ENCODE data around the gene NPIPA2.
"Not testable (repeated sequence)": the region's sequence is repeated elsewhere in the genome, so short reads cannot be mapped to it uniquely, and the experiment has no call there.

NPIPA2 gene

GRCh38 chr16:14742273-14743128, at the start of gene NPIPA2:
Gene NPIPA2 (plus strand): TSS chr16:14742533. CDS start chr16:14748066, 5,533 bp downstream.
- DNase-seq, result not testable (repeated sequence)

- DNase-seq, result not testable (repeated sequence)
These were observed 48.2 kb upstream of the NPIPA2 start, which contains the start of gene PLA2G10 for GRCh38 chr16:14694129-14694528. Gene PLA2G10 (minus strand): TSS chr16:14694308. CDS start chr16:14694229, 79 bp downstream.

- not testable (repeated sequence) for DNase-seq
These were observed 40.5 kb upstream of the NPIPA2 start for GRCh38 chr16:14701859-14702258.

- not testable (repeated sequence) for DNase-seq
These were observed 39.7 kb upstream of the NPIPA2 start for GRCh38 chr16:14702672-14703071.

- not testable (repeated sequence) for DNase-seq
These were observed 38.9 kb upstream of the NPIPA2 start, which contains the start of gene NPIPA3 for GRCh38 chr16:14703156-14704011. Gene NPIPA3 (plus strand): TSS chr16:14703411. CDS start chr16:14708944, 5,533 bp downstream.

GRCh38 chr16:14733233-14733632, 9.1 kb upstream of the NPIPA2 start:
- not testable (repeated sequence) for DNase-seq

- DNase-seq, result not testable (repeated sequence)
These were observed 1.4 kb upstream of the NPIPA2 start for GRCh38 chr16:14740832-14741385.

GRCh38 chr16:14741794-14742193, 539 bp upstream of the NPIPA2 start:
- not testable (repeated sequence) for DNase-seq

GRCh38 chr16:14773654-14774053, 31.3 kb downstream of the NPIPA2 start:
- DNase-seq, result not testable (repeated sequence)

GRCh38 chr16:14775624-14776023, 33.3 kb downstream of the NPIPA2 start:
- DNase-seq, result not testable (repeated sequence)

- not testable (repeated sequence) for DNase-seq
These were observed 34.4 kb downstream of the NPIPA2 start for GRCh38 chr16:14776763-14777162.

GRCh38 chr16:14779368-14779877, 37.1 kb downstream of the NPIPA2 start:
- DNase-seq, result not testable (repeated sequence)

GRCh38 chr16:14786180-14786579, 43.8 kb downstream of the NPIPA2 start:
- not testable (repeated sequence) for DNase-seq

- not testable (repeated sequence) for DNase-seq
These were observed 47.2 kb downstream of the NPIPA2 start for GRCh38 chr16:14789577-14789976.

GRCh38 chr16:14790320-14790956, 48.1 kb downstream of the NPIPA2 start:
- not testable (repeated sequence) for DNase-seq

GRCh38 chr16:14792914-14793313, 50.6 kb downstream of the NPIPA2 start:
- DNase-seq, result not testable (repeated sequence)

GRCh38 chr16:14797558-14797957, 55.2 kb downstream of the NPIPA2 start:
- not testable (repeated sequence) for DNase-seq

- DNase-seq, result not testable (repeated sequence)
These were observed 61.2 kb downstream of the NPIPA2 start for GRCh38 chr16:14803577-14803976.

GRCh38 chr16:14807184-14807678, 64.9 kb downstream of the NPIPA2 start:
- DNase-seq, result not testable (repeated sequence)

GRCh38 chr16:14813890-14814289, 71.6 kb downstream of the NPIPA2 start:
- not testable (repeated sequence) for DNase-seq
